Stomach (tissue), 9 donors: ENCODE results near the gene PNLDC1. TPM values are rescaled to one million over a fixed set of nuclear protein-coding genes. Genes with fewer than 3 reads are reported as not detected.
A peak's percentile ranks its signal among the peaks of the same experiment; 100 is the strongest.
"Not testable (repeated sequence)": the region's sequence is repeated elsewhere in the genome, so short reads cannot be mapped to it uniquely, and the experiment has no call there.

Experiments
- DNase-seq, 2 donors: peaks; one replicate each; pipeline versions ENCODE4 v3.0.0 to v3.0.0-alpha.2; 2013 to 2019
- H3K27ac ChIP-seq, 5 donors: fragments of 200-600 bp in 4 of 5; sonication (generic) in 4 of 5; one replicate each; pipeline ENCODE4 v1.5.1; 2013 to 2019; ENCODE audit warnings: mild to moderate bottlenecking in 1 of 5, moderate library complexity in 1 of 5
- H3K27me3 ChIP-seq, 3 donors: fragments of 200-600 bp; sonication (generic); one replicate each; pipeline ENCODE4 v1.5.1; 2017 to 2019; ENCODE audit warnings: mixed run types in 1 of 3
- H3K36me3 ChIP-seq, 4 donors: fragments of 200-600 bp; sonication (generic); 1 replicate in 3 of 4; 2 replicates in 1 of 4; pipeline ENCODE4 v1.5.1; 2016 to 2019
- H3K4me1 ChIP-seq, 4 donors: fragments of 200-600 bp; sonication (generic); one replicate each; pipeline ENCODE4 v1.5.1; 2016 to 2019
- H3K4me3 ChIP-seq, 4 donors: fragments of 200-600 bp; sonication (generic) in 3 of 4; one replicate each; pipeline ENCODE4 v1.5.1; 2016 to 2019; ENCODE audit warnings: mild to moderate bottlenecking in 1 of 4
- H3K9me3 ChIP-seq, 4 donors: fragments of 200-600 bp; sonication (generic); one replicate each; pipeline ENCODE4 v1.5.1; 2016 to 2019
- EP300 ChIP-seq: sonication (generic); formaldehyde crosslinking; IDR thresholded peaks from one replicate; pipeline ENCODE4 v1.6.1; 2017; ENCODE audit warnings: antibody characterized with exemption
- POLR2A ChIP-seq, 4 donors: fragments of 450-650 bp; IDR thresholded peaks; one replicate each; pipeline ENCODE4 v1.6.1; 2016; ENCODE audit warnings: antibody characterized with exemption in 4 of 4, control low read depth in 2 of 4, mild to moderate bottlenecking in 1 of 4, moderate library complexity in 1 of 4
- POLR2AphosphoS5 ChIP-seq, 3 donors: sonication (generic); formaldehyde crosslinking; IDR thresholded peaks; one replicate each; pipeline ENCODE4 v1.6.1; 2016; ENCODE audit warnings: antibody characterized with exemption in 3 of 3
- whole genome bisulfite sequencing, 5 donors: extraction: QIAGEN DNeasy Blood & Tissue Kit in 3 of 5; methylation state at CpG; one replicate each; pipeline versions ENCODE4 v1.1.5 to v1.1.7; 2013 to 2018; 5-methylcytosine and 5-hydroxymethylcytosine counted together
- intact Hi-C: fragments of 100-400 bp; cut with DNase I; formaldehyde crosslinking; loops from one replicate; pipeline ENCODE4 v1.15.1; 2023; ENCODE audit warnings: low total_unique reads
- polyA plus RNA-seq, 3 donors: library from polyadenylated mRNA; stranded (reverse); fragments of 200-250 nt; gene quantifications; one replicate each; pipeline ENCODE4 v1.2.3, GENCODE V29; 2013
- total RNA-seq, 5 donors: library from RNA; depleted of rRNA; stranded (reverse); fragments of >200 nt; gene quantifications; one replicate each; pipeline versions ENCODE4 v1.1.0 to v1.2.3, GENCODE V29; 2014 to 2016
- TF ChIP-seq, protein P1 (sequence below), 7 experiments: fragments of 450-650 bp in 4 of 7; fragments of 200-600 bp in 3 of 7; sonication (generic) in 3 of 7; IDR thresholded peaks; one replicate each; pipeline ENCODE4 v1.5.1; 2016 to 2019; ENCODE audit warnings: antibody characterized with exemption in 7 of 7, control low read depth in 2 of 7, mild to moderate bottlenecking in 1 of 7
- donor health status: healthy with polysubstance abuse.
- donor health status: Bipolar disorder and iron deficiency.
- donor health status: healthy.

The PNLDC1 gene
- total and polyA plus RNA-seq, 8 donors: 0.25 to 2.5 (median 0.43) TPM; not detected in 4

DNA sequence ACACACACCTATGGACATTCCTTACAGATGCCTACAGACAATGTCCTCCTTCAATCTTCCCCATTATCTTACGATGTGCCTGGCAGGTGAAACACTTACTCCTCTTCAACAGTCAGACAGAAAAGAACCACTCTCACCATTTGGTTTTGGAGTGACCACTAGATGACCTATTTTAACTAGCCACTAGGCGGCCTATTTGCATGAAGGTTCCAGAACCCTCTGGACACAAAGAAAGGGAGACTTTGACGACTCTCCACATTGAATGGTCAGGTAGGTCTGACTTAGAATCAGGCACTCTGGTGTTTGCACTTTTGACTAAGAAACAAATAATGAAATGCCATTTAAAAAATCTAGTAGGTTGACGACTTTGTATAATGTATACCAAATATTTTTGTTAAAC lies 42.0 kb downstream of the PNLDC1 start:
- WGBS, 5 donors: 48 to 64% (median 57%) methylated on average over 4 of the region's 4 CpGs
- no peak for DNase-seq
- intact Hi-C loops: no loop called here
- Histone ChIP-seq H3K4me1 (no peaks in the 10 kb centered on the region), H3K4me3 (no peak overlapping the region), H3K27ac (no peak overlapping the region), H3K9me3 (no peaks in the 10 kb centered on the region), H3K27me3 (peaks cover 0 to 2% (median 0%) of the 10 kb centered on the region in 3 donors), H3K36me3 (no peaks in the 10 kb centered on the region)
- TF ChIP-seq, protein P1, sequence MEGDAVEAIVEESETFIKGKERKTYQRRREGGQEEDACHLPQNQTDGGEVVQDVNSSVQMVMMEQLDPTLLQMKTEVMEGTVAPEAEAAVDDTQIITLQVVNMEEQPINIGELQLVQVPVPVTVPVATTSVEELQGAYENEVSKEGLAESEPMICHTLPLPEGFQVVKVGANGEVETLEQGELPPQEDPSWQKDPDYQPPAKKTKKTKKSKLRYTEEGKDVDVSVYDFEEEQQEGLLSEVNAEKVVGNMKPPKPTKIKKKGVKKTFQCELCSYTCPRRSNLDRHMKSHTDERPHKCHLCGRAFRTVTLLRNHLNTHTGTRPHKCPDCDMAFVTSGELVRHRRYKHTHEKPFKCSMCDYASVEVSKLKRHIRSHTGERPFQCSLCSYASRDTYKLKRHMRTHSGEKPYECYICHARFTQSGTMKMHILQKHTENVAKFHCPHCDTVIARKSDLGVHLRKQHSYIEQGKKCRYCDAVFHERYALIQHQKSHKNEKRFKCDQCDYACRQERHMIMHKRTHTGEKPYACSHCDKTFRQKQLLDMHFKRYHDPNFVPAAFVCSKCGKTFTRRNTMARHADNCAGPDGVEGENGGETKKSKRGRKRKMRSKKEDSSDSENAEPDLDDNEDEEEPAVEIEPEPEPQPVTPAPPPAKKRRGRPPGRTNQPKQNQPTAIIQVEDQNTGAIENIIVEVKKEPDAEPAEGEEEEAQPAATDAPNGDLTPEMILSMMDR (IDR thresholded peaks at IDR 0.05): peak in 1 of 7 experiments; percentile 22
- TF ChIP-seq POLR2AphosphoS5 (IDR thresholded peaks at IDR 0.05): no peak

DNA sequence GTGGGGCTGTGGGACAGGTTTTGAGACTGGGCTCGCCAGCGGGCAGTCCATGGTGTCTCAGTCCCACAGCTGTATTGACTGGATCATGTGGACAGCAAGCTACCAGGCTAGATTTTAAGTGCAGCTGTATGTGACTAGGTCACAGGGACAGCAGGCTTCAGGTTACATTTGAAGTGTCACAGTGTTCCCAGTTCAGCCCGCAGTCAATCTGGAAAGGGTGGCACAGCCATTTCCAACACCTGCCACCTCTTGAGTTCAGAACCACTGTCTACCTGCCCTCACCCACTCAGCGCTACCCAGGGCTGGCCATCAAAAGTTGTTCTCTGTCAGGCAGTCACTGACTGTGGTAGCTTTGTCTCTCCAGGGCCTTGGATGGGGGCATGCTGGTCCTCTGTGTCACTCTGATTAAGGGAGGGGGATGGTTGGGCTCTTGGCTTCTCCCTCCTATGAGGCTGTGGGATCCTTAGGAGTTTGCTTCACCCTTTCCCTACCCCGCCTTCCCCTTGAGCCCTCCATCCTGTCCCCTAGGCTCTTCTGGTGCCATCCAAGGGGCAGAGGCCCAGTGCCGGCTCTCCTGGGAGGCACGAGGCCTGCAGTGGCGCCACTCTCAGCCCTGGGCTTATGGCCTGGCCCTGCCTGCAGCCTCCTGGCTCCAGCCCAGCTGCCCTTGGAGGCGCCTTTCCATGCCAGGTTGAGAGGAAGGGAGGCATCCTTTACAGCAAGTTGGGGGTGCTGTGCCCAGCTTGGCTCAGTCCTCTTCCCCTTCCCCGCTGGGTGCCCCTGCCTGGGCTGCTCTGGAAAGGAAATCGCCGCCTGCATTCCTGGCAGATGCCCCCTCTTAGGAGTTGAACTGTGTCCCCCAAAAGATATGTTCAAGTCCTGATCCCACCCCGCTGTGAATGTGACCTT lies 44.9 kb downstream of the PNLDC1 start:
- 79 to 85% (median 83%) methylated on average over 9 to 13 of the region's 13 CpGs for WGBS, 5 donors
- no peak overlapping the region for H3K4me3 ChIP-seq
- peaks cover 0 to 7% (median 0%) of the 10 kb centered on the region in 4 donors for H3K9me3 ChIP-seq
- intact Hi-C loops: no loop called here
- TF ChIP-seq EP300 (no peak), POLR2A (IDR thresholded peaks at IDR 0.05) (no peak), POLR2AphosphoS5 (IDR thresholded peaks at IDR 0.05) (no peak)
- TF ChIP-seq, protein P1 (IDR thresholded peaks at IDR 0.05): no peak
- H3K27me3 ChIP-seq: no peaks in the 10 kb centered on the region
- H3K4me1 ChIP-seq: no peaks in the 10 kb centered on the region
- no peak overlapping the region for H3K27ac ChIP-seq
- no peaks in the 10 kb centered on the region for H3K36me3 ChIP-seq
- DNase-seq: no peak

DNA sequence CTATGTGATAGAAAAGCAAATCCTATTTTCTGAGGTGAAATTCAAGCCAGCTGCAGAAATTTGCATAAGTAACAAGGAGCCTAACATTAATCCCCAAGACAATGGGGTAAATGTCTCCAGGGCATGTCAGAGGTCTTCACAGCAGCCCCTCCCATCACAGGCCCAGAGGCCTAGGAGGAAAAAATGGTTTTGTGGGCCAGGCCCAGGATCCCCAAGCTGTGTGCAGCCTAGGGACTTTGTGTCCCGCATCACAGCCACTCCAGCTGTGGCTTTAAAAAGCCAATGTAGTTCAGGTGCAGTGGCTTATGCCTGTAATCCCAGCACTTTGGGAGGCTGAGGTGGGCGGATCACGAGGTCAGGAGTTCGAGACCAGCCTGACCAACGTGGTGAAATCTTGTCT lies 48.5 kb downstream of the PNLDC1 start:
- H3K36me3 ChIP-seq, H3K9me3 ChIP-seq, intact Hi-C loops, H3K4me3 ChIP-seq, H3K27me3 ChIP-seq, DNase-seq, H3K27ac ChIP-seq, H3K4me1 ChIP-seq: not testable (repeated sequence)
- 85 to 97% (median 92%) methylated on average over 5 of the region's 5 CpGs for WGBS, 5 donors

DNA sequence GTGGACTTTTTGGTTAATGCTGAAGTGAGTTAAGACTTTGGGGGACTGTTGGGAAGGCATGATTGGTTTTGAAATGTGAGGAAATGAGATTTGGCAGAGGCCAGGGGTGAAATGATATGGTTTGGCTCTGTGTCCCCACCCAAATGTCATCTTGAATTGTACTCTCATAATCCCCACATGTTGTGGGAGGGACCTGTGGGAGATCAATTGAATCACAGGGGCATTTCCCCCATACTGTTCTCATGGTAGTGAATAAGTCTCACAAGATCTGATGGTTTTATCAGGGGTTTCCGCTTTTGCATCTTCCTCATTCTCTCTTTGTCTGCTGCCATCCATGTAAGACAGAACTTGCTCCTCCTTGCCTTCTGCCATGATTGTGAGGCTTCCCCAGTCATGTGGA lies 49.8 kb downstream of the PNLDC1 start:
- intact Hi-C loops, H3K27me3 ChIP-seq, H3K4me1 ChIP-seq, H3K4me3 ChIP-seq, H3K27ac ChIP-seq, DNase-seq, H3K9me3 ChIP-seq, H3K36me3 ChIP-seq: not testable (repeated sequence)
- WGBS, 5 donors: 88 to 100% (median 95%) methylated on average over 1 of the region's 1 CpG

DNA sequence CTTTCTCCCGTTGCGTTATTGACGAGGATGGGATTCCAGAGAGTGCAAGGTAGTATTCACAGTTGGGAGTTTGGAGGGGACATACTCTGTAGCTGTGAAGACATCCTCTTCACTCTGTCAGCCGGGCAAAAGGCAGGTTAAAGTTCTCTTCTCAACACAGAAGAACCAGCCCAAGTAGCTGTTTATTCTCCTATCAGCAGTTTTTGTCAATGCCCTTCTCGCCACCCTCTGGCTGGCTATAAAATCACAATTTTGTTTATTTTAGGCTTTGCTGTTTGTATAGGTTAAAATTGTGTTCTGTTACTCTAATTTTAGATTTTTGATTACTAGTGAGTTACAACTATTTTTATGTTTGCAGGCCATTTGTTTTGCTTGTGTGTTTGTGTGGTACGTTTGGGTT lies 52.8 kb downstream of the PNLDC1 start:
- peaks cover 0 to 3% (median 0%) of the 10 kb centered on the region in 4 donors for H3K4me1 ChIP-seq
- H3K9me3 ChIP-seq: peaks cover 0 to 7% (median 0%) of the 10 kb centered on the region in 4 donors
- no peaks in the 10 kb centered on the region for H3K36me3 ChIP-seq
- peak in 1 of 2 donors; percentile 47 for DNase-seq
- WGBS, 5 donors: 18 to 29% (median 23%) methylated on average over 6 of the region's 6 CpGs
- no peak overlapping the region for H3K27ac ChIP-seq
- intact Hi-C loops: no loop called here
- H3K4me3 ChIP-seq: no peak overlapping the region
- TF ChIP-seq EP300: no peak
- TF ChIP-seq, protein P1 (IDR thresholded peaks at IDR 0.05): peak in 3 of 7 experiments; percentile 24 to 31 (median 31)
- no peaks in the 10 kb centered on the region for H3K27me3 ChIP-seq
